SK-N-SH (cell line): Measurements from ENCODE around the gene RBM33. TPM values are rescaled to one million over a fixed set of nuclear protein-coding genes. Genes with fewer than 3 reads are reported as not detected.

Source experiments
- CTCF ChIA-PET: fragments of 300-600, 350-600 bp; formaldehyde crosslinking; extraction: SDS; loops from one replicate; lab custom pipeline; 2021; lab: Yijun Ruan, JAX
- POLR2A ChIA-PET: fragments of 350-600 bp; sonication (Branson Sonifier 250); formaldehyde crosslinking; extraction: SDS; loops from one replicate; lab custom pipeline; 2020; ENCODE audit warnings: antibody characterized with exemption, inconsistent platforms; lab: Yijun Ruan, JAX
- DNase-seq: peaks from one replicate; pipeline ENCODE4 v3.0.0; 2012
- H2AFZ ChIP-seq: fragments of 200-600 bp; sonication (generic); 2 replicates; pipeline ENCODE4 v1.8.1; 2016; ENCODE audit warnings: antibody characterized with exemption, mild to moderate bottlenecking, low read depth
- H3F3A ChIP-seq: fragments of 200-600 bp; sonication (generic); replicated peaks from 2 replicates; pipeline ENCODE3; 2016; ENCODE audit warnings: antibody characterized with exemption, mild to moderate bottlenecking; ENCODE audit not compliant: insufficient read depth
- H3K27ac ChIP-seq, 2 experiments: fragments of 200-500 bp in 1 of 2; fragments of 200-600 bp in 1 of 2; sonication (Bioruptor generic) in 1 of 2; sonication (generic), shearing (Covaris generic) in 1 of 2; 2 replicates each; pipeline versions ENCODE4 v1.5.1 to v1.6.1; 2014 to 2016; ENCODE audit warnings: low read depth in 2 of 2, inconsistent platforms in 1 of 2, low read length in 1 of 2, mild to moderate bottlenecking in 1 of 2, mixed read lengths in 1 of 2
- H3K27me3 ChIP-seq: fragments of 200-600 bp; sonication (generic), shearing (Covaris generic); 2 replicates; pipeline ENCODE4 v1.6.1; 2016; ENCODE audit warnings: mixed run types; ENCODE audit not compliant: insufficient read depth
- H3K36me3 ChIP-seq, 2 experiments: fragments of 200-500 bp in 1 of 2; fragments of 200-600 bp in 1 of 2; sonication (Bioruptor generic) in 1 of 2; sonication (generic) in 1 of 2; replicated peaks in 1 of 2; 2 replicates each; pipeline versions ENCODE3 to v1.5.1; 2014 to 2016; ENCODE audit warnings: low read length in 1 of 2, mild to moderate bottlenecking in 1 of 2; ENCODE audit not compliant: insufficient read depth in 2 of 2, control insufficient read depth in 1 of 2
- H3K4me1 ChIP-seq, 2 experiments: fragments of 200-500 bp in 1 of 2; fragments of 200-600 bp in 1 of 2; sonication (Bioruptor generic) in 1 of 2; sonication (generic), shearing (Covaris generic) in 1 of 2; 2 replicates each; pipeline versions ENCODE4 v1.5.1 to v1.6.1; 2014 to 2016; ENCODE audit warnings: low read depth in 1 of 2, low read length in 1 of 2, mixed run types in 1 of 2; ENCODE audit not compliant: insufficient read depth in 2 of 2, control insufficient read depth in 1 of 2
- H3K4me2 ChIP-seq: fragments of 200-600 bp; sonication (generic), shearing (Covaris generic); 2 replicates; pipeline ENCODE4 v1.6.1; 2017; ENCODE audit warnings: mixed run types
- H3K4me3 ChIP-seq, 2 experiments: fragments of 200-500 bp in 1 of 2; fragments of 200-600 bp in 1 of 2; sonication (Bioruptor generic) in 1 of 2; sonication (generic), shearing (Covaris generic) in 1 of 2; 2 replicates each; pipeline versions ENCODE4 v1.5.1 to v1.8.1; 2014 to 2016; ENCODE audit warnings: low read depth in 2 of 2, inconsistent platforms in 1 of 2, low read length in 1 of 2, mild to moderate bottlenecking in 1 of 2, mixed read lengths in 1 of 2, moderate library complexity in 1 of 2
- H3K79me2 ChIP-seq: fragments of 200-600 bp; sonication (generic); 2 replicates; pipeline ENCODE4 v1.8.1; 2017; ENCODE audit warnings: mild to moderate bottlenecking; ENCODE audit not compliant: insufficient read depth
- H3K9ac ChIP-seq: fragments of 200-600 bp; sonication (generic); 2 replicates; pipeline ENCODE4 v1.6.1; 2017; ENCODE audit warnings: mixed run types
- H3K9me2 ChIP-seq: fragments of 200-600 bp; sonication (generic); 2 replicates; pipeline ENCODE4 v1.6.1; 2017; ENCODE audit warnings: mixed run types
- H3K9me3 ChIP-seq: fragments of 200-600 bp; sonication (generic); 2 replicates; pipeline ENCODE4 v1.6.1; 2017; ENCODE audit warnings: mixed run types, mild to moderate bottlenecking, moderate library complexity
- H4K20me1 ChIP-seq: fragments of 200-600 bp; sonication (generic); 2 replicates; pipeline ENCODE4 v1.6.1; 2017; ENCODE audit warnings: mild to moderate bottlenecking, mixed run types; ENCODE audit not compliant: insufficient read depth
- CHD2 ChIP-seq: fragments of 150-350 bp; IDR thresholded peaks from 2 replicates; pipeline ENCODE4 v1.6.1; 2018; ENCODE audit warnings: low read length; ENCODE audit not compliant: partially characterized antibody
- ELF1 ChIP-seq: IDR thresholded peaks from 2 replicates; pipeline ENCODE4 v1.4.0; 2012
- EP300 ChIP-seq, 2 experiments: IDR thresholded peaks; 2 replicates each; pipeline versions ENCODE4 v1.4.0 to v1.6.1; 2012; ENCODE audit warnings: borderline replicate concordance in 1 of 2, low read depth in 1 of 2, low read length in 1 of 2
- EZH2phosphoT487 ChIP-seq: fragments of 200-600 bp; sonication (generic); IDR thresholded peaks from 2 replicates; pipeline ENCODE4 v1.6.1; 2017; ENCODE audit warnings: low read depth, mixed run types, mild to moderate bottlenecking, antibody characterized with exemption, moderate library complexity, borderline replicate concordance
- FOXM1 ChIP-seq: IDR thresholded peaks from 2 replicates; pipeline ENCODE4 v1.4.0; 2012; ENCODE audit warnings: low read depth, mild to moderate bottlenecking
- GABPA ChIP-seq: IDR thresholded peaks from 2 replicates; pipeline ENCODE4 v1.4.0; 2012; ENCODE audit warnings: low read depth, mild to moderate bottlenecking
- JUND ChIP-seq: IDR thresholded peaks from 2 replicates; pipeline ENCODE4 v1.4.0; 2012
- NRF1 ChIP-seq: IDR thresholded peaks from 2 replicates; pipeline ENCODE4 v1.6.1; 2012; ENCODE audit warnings: low read depth, mild to moderate bottlenecking, low read length
- RAD21 ChIP-seq: IDR thresholded peaks from 2 replicates; pipeline ENCODE4 v1.6.1; 2012; ENCODE audit warnings: mild to moderate bottlenecking, low read length
- RFX5 ChIP-seq: IDR thresholded peaks from 2 replicates; pipeline ENCODE4 v1.6.1; 2012; ENCODE audit warnings: mild to moderate bottlenecking, improper control_type of control experiment, low read length
- SIN3A ChIP-seq: IDR thresholded peaks from 2 replicates; pipeline ENCODE4 v1.6.1; 2012; ENCODE audit warnings: low read depth, mild to moderate bottlenecking, low read length, moderate library complexity, borderline replicate concordance
- SMC3 ChIP-seq: IDR thresholded peaks from 2 replicates; pipeline ENCODE4 v1.6.1; 2012; ENCODE audit warnings: low read depth, low read length, improper control_type of control experiment
- TAF1 ChIP-seq: IDR thresholded peaks from 2 replicates; pipeline ENCODE4 v1.6.1; 2012; ENCODE audit warnings: low read depth, mild to moderate bottlenecking, low read length, moderate library complexity, borderline replicate concordance
- TCF12 ChIP-seq: IDR thresholded peaks from 2 replicates; pipeline ENCODE4 v1.4.0; 2012
- TEAD4 ChIP-seq: IDR thresholded peaks from 2 replicates; pipeline ENCODE4 v1.4.0; 2012; ENCODE audit warnings: mild to moderate bottlenecking, borderline replicate concordance; ENCODE audit not compliant: insufficient read depth
- USF1 ChIP-seq: IDR thresholded peaks from 2 replicates; pipeline ENCODE4 v1.4.0; 2012; ENCODE audit warnings: low read depth, borderline replicate concordance
- USF2 ChIP-seq: fragments of 150-350 bp; IDR thresholded peaks from 2 replicates; pipeline ENCODE4 v1.6.1; 2017; ENCODE audit warnings: antibody characterized with exemption, low read length, low read depth, borderline replicate concordance
- YY1 ChIP-seq: IDR thresholded peaks from 2 replicates; pipeline ENCODE4 v1.4.0; 2012; ENCODE audit warnings: low read depth, mild to moderate bottlenecking
- WGBS: methylation state at CpG from one replicate; pipeline ENCODE4 v1.1.6; 2017; ENCODE audit warnings: low lambda C conversion rate; 5-methylcytosine and 5-hydroxymethylcytosine counted together
- polyA plus RNA-seq, 3 experiments: library from polyadenylated mRNA; depleted of rRNA; stranded (reverse); fragments of >200 nt; gene quantifications; 2 replicates each; pipeline ENCODE4 v1.2.3, GENCODE V29; 2012
- TF ChIP-seq, protein P1 (sequence below): IDR thresholded peaks from 2 replicates; pipeline ENCODE4; 2012
- TF ChIP-seq, protein P2 (sequence below): IDR thresholded peaks from 2 replicates; pipeline ENCODE4 v1.4.0; 2012; ENCODE audit warnings: low read depth

RBM33 gene
- polyA plus RNA-seq, 1 of the 3 experiments (the other 2 are of a cell fraction), result 13.8 TPM

GRCh38 chr7:155758348-155758747 is 113.9 kb downstream of the RBM33 start:
- H3K79me2 ChIP-seq, result peaks cover 81% of the 10 kb centered on the region
- ChIA-PET POLR2A (no interaction called here), CTCF (interaction anchor here (1.0 to 2.1 kb wide), 5 partner anchors 10 to 831 kb away, joined by 3 to 11 read pairs (median 4); no protein-coding TSS in a partner anchor)

DNA sequence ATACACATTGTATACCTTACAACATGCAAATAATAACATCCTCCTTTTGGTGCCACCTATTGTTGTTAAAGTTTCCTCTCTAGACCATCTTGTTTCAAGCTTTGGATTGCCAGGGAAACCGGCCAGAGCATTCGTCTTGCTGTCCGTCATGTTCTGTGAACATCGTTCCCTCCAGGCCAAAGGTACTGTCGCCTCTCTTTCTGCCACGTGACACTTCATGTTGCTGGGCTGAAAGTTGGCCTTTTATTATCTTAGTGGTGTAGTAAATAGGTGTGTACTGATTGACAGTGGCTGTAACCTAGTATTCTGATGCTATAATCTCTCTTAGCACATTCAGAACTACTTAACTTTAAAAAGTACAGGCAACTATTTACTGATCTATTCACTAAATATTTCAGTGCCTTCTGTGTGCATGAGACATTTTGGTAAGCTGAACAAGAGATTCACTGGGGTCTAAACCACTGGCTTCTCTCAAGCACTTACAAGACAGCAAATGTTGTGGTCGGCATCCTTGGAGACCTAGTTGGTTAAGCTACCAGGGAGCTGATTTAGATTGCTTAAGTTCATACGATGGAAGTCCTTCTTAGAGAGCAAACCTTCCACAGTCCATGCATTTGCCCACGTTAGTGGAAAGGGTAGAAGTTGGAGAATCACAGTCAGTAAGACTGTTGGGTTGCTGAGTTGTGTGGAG is 115.4 kb downstream of the RBM33 start:
- Histone ChIP-seq H3K27ac (no peak overlapping the region), H3K27me3 (no peaks in the 10 kb centered on the region), H3K4me2 (no peak overlapping the region), H3K9ac (no peak overlapping the region), H3K4me3 (no peak overlapping the region), H3K4me1 (no peaks in the 10 kb centered on the region; a peak in 2 of 4 replicates), H3K9me2 (no peaks in the 10 kb centered on the region), H3K79me2 (peaks cover 66% of the 10 kb centered on the region), H4K20me1 (peaks cover 63% of the 10 kb centered on the region), H2AFZ (no peak overlapping the region), H3K36me3 (peaks cover 18 to 66% of the 10 kb centered on the region in 2 experiments), H3F3A (no peaks in the 10 kb centered on the region), H3K9me3 (no peaks in the 10 kb centered on the region)
- CTCF ChIA-PET, result interaction anchor here (0.6 to 1.8 kb wide), 5 partner anchors 8 to 269 kb away, joined by 3 to 7 read pairs (median 3); no protein-coding TSS in a partner anchor
- no peak for DNase-seq
- WGBS, result 98% methylated on average over 9 of the region's 9 CpGs
- POLR2A ChIA-PET, result no interaction called here
- TF ChIP-seq TEAD4 (no peak), CHD2 (no peak), USF2 (no peak), RFX5 (no peak), GABPA (no peak), TCF12 (no peak), EZH2phosphoT487 (no peak), NRF1 (no peak), USF1 (no peak), EP300 (IDR thresholded peaks at IDR 0.05; ENCODE audit: borderline replicate concordance in 1 of 2, low read depth in 1 of 2, low read length in 1 of 2) (no peak), TAF1 (no peak), JUND (no peak), SMC3 (no peak), ELF1 (no peak), SIN3A (no peak), FOXM1 (no peak), YY1 (no peak)
- TF ChIP-seq, protein P1, sequence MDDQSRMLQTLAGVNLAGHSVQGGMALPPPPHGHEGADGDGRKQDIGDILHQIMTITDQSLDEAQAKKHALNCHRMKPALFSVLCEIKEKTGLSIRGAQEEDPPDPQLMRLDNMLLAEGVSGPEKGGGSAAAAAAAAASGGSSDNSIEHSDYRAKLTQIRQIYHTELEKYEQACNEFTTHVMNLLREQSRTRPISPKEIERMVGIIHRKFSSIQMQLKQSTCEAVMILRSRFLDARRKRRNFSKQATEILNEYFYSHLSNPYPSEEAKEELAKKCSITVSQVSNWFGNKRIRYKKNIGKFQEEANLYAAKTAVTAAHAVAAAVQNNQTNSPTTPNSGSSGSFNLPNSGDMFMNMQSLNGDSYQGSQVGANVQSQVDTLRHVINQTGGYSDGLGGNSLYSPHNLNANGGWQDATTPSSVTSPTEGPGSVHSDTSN, result no peak
- TF ChIP-seq, protein P2, sequence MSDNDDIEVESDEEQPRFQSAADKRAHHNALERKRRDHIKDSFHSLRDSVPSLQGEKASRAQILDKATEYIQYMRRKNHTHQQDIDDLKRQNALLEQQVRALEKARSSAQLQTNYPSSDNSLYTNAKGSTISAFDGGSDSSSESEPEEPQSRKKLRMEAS, result no peak

More at GRCh38 chr7:155758348-155758747, 113.9 kb downstream of the RBM33 start:
- peaks cover 18 to 57% of the 10 kb centered on the region in 2 experiments for H3K36me3 ChIP-seq
- no peak for DNase-seq
- no peaks in the 10 kb centered on the region for H3K27me3 ChIP-seq
- no peak overlapping the region for H3K27ac ChIP-seq
- H3K4me2 ChIP-seq, result no peak overlapping the region
- H3K9me2 ChIP-seq, result no peaks in the 10 kb centered on the region
- no peaks in the 10 kb centered on the region for H3K9me3 ChIP-seq
- TF ChIP-seq TCF12 (no peak), RAD21 (no peak)
- no peak overlapping the region for H3K4me3 ChIP-seq
- 97% methylated on average over 10 of the region's 10 CpGs for WGBS
- no peak overlapping the region for H3K9ac ChIP-seq
- peaks cover 73% of the 10 kb centered on the region for H4K20me1 ChIP-seq
- H2AFZ ChIP-seq, result no peak overlapping the region
- H3F3A ChIP-seq, result no peaks in the 10 kb centered on the region
- H3K4me1 ChIP-seq, result no peaks in the 10 kb centered on the region; a peak in 2 of 4 replicates
